GM12873 (cell line): ENCODE measurements around the gene GNAQ.

Experiments used
- CTCF ChIP-seq: IDR thresholded peaks from 2 replicates; pipeline ENCODE4 v1.5.1; 2012; ENCODE audit warnings: low read depth, mild to moderate bottlenecking, moderate library complexity, low read length, control low read depth; ENCODE audit not compliant: insufficient read depth; ENCODE audit errors: missing control alignments

Gene GNAQ

GRCh38 chr9:78031444-78031892 is at the start of gene GNAQ:
TSS of gene GNAQ (minus strand) at chr9:78031811. CDS start at chr9:78031235, 576 bp downstream.
- TF ChIP-seq CTCF: no peak

DNA sequence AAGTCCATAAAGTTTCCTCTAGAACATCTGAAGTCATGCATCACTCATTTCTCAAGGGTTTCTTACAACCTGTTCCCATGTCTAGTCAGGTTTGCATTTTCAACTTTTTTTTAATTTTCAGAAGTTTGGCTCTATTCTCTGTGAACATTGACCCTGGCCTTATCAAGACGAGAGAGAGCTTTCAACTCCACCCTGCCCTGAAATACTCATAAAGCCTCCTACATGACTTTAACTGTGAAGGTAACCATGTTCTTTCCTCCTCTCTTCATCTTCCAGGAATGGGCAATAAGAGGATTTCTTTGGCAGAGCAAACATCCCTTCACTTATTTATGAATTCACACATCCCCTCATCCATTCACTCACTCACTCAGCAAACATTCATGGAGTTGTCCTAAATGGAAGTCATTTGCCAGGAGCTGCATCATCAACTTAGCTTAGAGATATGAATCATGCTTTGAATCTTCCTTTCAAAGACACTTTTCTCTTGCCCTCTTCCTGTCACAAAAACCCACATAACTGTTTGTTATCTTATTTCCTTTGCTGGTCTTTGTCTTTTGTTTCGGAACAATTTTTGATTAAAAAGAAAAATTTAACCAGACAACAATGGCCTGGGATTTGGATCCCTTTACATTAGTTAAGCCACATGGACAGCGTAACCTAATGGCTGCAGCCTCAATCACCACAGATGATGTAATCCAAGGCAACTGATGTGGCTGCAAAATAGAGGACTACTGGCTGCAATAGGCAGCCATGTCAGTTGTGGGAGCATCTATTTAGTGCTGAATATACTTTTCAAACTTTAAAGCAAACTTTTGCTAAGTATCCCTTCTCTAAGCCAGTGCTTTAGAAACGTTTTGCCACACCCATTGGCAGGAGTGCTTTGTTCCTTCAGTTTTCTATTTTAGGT is 43.0 kb upstream of the GNAQ start:
- TF ChIP-seq CTCF: no peak

DNA sequence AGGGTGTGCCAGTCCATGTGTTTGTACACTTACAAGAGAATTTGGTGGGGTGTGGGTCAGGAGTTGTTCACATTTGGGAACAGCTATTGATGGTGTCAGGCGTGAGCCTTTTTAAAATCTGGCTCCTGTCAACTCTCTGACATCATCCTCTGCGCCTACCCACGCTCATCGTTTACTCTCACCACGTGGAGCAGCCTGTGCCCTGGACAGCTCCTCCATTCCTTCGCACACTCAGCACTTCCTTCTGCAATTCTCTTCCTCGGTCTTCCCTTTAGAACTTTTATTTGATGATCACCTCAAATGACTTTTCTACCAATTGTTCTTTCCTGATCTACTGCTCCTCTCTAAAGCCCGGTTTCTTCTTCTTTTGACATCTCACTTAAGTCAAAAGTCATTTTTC is 42.1 kb upstream of the GNAQ start:
- no peak for TF ChIP-seq CTCF

DNA sequence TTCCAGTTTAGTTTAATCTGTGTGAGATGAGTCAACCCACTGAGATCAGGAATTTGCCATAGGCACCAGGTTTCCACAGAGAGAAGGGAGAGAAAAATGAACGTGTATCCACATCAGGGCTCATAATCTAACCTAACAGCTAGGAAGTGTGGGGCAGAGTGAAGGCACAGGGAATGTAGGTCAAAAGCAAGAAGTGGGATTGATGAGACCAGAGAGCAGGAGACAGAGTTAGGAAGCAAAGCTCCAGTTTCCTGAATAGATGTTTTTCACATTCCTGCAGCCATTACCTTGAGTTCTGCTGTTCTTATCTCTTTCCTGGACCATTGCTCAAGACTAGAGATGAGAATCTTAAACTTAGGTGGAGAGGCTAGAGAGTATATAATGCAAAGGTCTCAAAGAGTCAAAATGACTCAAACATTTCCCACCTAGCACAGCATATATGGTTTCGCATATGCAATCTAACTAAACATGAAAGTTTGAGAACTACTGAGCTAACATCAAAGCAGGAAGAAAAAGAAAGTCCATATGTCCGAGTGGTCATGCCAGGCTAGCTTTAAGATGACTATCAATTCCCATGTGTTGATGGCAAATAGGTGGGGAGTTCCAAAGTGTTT is 41.1 kb upstream of the GNAQ start:
- no peak for TF ChIP-seq CTCF

GRCh38 chr9:78070521-78070920 is 38.9 kb upstream of the GNAQ start:
- no peak for TF ChIP-seq CTCF

DNA sequence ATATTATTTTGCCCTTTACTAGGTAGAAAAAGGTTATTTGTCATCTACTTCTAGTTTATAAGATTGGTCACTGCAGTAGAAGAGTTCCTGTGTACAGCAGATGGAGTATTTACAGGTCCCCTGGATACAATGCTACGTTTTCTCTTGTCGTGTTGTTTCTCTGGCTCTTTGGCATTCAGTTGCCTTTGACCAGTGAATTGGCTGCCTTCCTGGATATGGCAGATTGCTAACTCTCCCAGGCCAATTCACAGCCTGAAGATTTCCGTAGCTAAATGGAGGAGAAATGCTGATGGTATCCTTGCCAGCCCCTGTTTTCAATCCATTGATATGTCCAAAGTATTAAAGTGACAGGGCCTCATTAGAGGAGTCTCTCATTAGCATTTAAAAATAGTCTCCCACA is 32.5 kb upstream of the GNAQ start:
- no peak for TF ChIP-seq CTCF

GRCh38 chr9:78062710-78063109 is 31.1 kb upstream of the GNAQ start:
- no peak for TF ChIP-seq CTCF
